ENCODE results near the gene INTS1.

The INTS1 gene

GRCh38 chr7:1480670-1481069, 23.5 kb downstream of the INTS1 start:
- no peak for DNase-seq (ENCODE audit: extremely low read depth, low read depth)

GRCh38 chr7:1479287-1479686, 24.9 kb downstream of the INTS1 start:
- no peak overlapping the region for H3K4me3 ChIP-seq (replicated peaks; ENCODE audit: low read depth, low read length)
- TF ChIP-seq CTCF (IDR thresholded peaks at IDR 0.05; ENCODE audit: low read depth, low read length, missing control alignments) = no peak
- no peak for DNase-seq (ENCODE audit: extremely low read depth, low read depth)

More at GRCh38 chr7:1480670-1481069, 23.5 kb downstream of the INTS1 start:
- H3K4me3 ChIP-seq (replicated peaks; ENCODE audit: low read depth, low read length) = no peak overlapping the region
- no peak for TF ChIP-seq CTCF (IDR thresholded peaks at IDR 0.05; ENCODE audit: low read depth, low read length, missing control alignments)

GRCh38 chr7:1478480-1478879, 25.7 kb downstream of the INTS1 start:
- no peak for DNase-seq (ENCODE audit: extremely low read depth, low read depth)
- TF ChIP-seq CTCF (IDR thresholded peaks at IDR 0.05; ENCODE audit: low read depth, low read length, missing control alignments) = no peak
- H3K4me3 ChIP-seq (replicated peaks; ENCODE audit: low read depth, low read length) = no peak overlapping the region

GRCh38 chr7:1476859-1477258, 27.3 kb downstream of the INTS1 start:
- TF ChIP-seq CTCF (IDR thresholded peaks at IDR 0.05; ENCODE audit: low read depth, low read length, missing control alignments) = no peak
- no peak for DNase-seq (ENCODE audit: extremely low read depth, low read depth)
- H3K4me3 ChIP-seq (replicated peaks; ENCODE audit: low read depth, low read length) = no peak overlapping the region

GRCh38 chr7:1475991-1476390, 28.2 kb downstream of the INTS1 start:
- DNase-seq (ENCODE audit: extremely low read depth, low read depth) = no peak
- TF ChIP-seq CTCF (IDR thresholded peaks at IDR 0.05; ENCODE audit: low read depth, low read length, missing control alignments) = no peak
- no peak overlapping the region for H3K4me3 ChIP-seq (replicated peaks; ENCODE audit: low read depth, low read length)

- DNase-seq (ENCODE audit: extremely low read depth, low read depth) = no peak
- no peak overlapping the region for H3K4me3 ChIP-seq (replicated peaks; ENCODE audit: low read depth, low read length)
- TF ChIP-seq CTCF (IDR thresholded peaks at IDR 0.05; ENCODE audit: low read depth, low read length, missing control alignments) = no peak
These were observed 28.8 kb downstream of the INTS1 start for GRCh38 chr7:1475393-1475792.

GRCh38 chr7:1474736-1475135, 29.5 kb downstream of the INTS1 start:
- no peak for DNase-seq (ENCODE audit: extremely low read depth, low read depth)
- TF ChIP-seq CTCF (IDR thresholded peaks at IDR 0.05; ENCODE audit: low read depth, low read length, missing control alignments) = no peak
- H3K4me3 ChIP-seq (replicated peaks; ENCODE audit: low read depth, low read length) = no peak overlapping the region

Measured in HFF-Myc (cell line).